K562 (cell line): Measurements from ENCODE around the gene DRC1. TPM values are rescaled to one million over a fixed set of nuclear protein-coding genes. Genes with fewer than 3 reads are reported as not detected.

Source experiments
- CAMTA2 ChIP-seq: fragments of 250-450 bp; sonication (Bioruptor Pico); conservative IDR thresholded peaks from 2 replicates; pipeline ENCODE4 v1.5.1; 2022
- CCAR2 ChIP-seq: fragments of 200-400 bp; formaldehyde crosslinking; IDR thresholded peaks from 2 replicates; pipeline ENCODE4 v1.6.1; 2017; ENCODE audit warnings: mild to moderate bottlenecking, low read depth, low read length
- HNRNPLL ChIP-seq: fragments of 200-400 bp; formaldehyde crosslinking; IDR thresholded peaks from 2 replicates; pipeline ENCODE4 v1.6.1; 2017; ENCODE audit warnings: low read length, low read depth, mild to moderate bottlenecking; ENCODE audit not compliant: poor library complexity, severe bottlenecking
- NEUROD1 ChIP-seq: fragments of 150-350 bp; IDR thresholded peaks from 2 replicates; pipeline ENCODE4 v1.6.1; 2014; ENCODE audit warnings: borderline replicate concordance, low read length, low read depth; ENCODE audit not compliant: partially characterized antibody
- NR4A1 ChIP-seq, 2 experiments: fragments of 250-450 bp in 1 of 2; fragments of 450-650 bp in 1 of 2; sonication (Bioruptor Pico) in 1 of 2; IDR thresholded peaks; 2 replicates each; pipeline versions ENCODE4 v1.4.0 to v1.6.1; 2016 to 2020; ENCODE audit warnings: mild to moderate bottlenecking in 2 of 2, missing compliant biosample characterization in 1 of 2, missing genetic modification characterization in 1 of 2, moderate library complexity in 1 of 2
- POLR3A ChIP-seq: IDR thresholded peaks from 2 replicates; pipeline ENCODE4 v1.6.1; 2011; ENCODE audit warnings: borderline replicate concordance, mild to moderate bottlenecking, moderate library complexity; ENCODE audit not compliant: insufficient read length, insufficient read depth; ENCODE audit errors: extremely low read depth
- ZNF24 ChIP-seq: fragments of 450-650 bp; IDR thresholded peaks from 2 replicates; pipeline ENCODE4 v1.6.1; 2016
- ZNF311 ChIP-seq: fragments of 250-450 bp; sonication (Bioruptor Pico); IDR thresholded peaks from 2 replicates; pipeline ENCODE4 v1.4.0; 2020; ENCODE audit warnings: mild to moderate bottlenecking, moderate library complexity
- ZNF384 ChIP-seq: IDR thresholded peaks from 2 replicates; pipeline ENCODE4 v1.6.1; 2012; ENCODE audit warnings: low read depth, low read length, improper control_type of control experiment
- polyA plus RNA-seq, 8 experiments: library from polyadenylated mRNA; depleted of rRNA in 4 of 8; stranded (reverse) in 5 of 8; unstranded in 3 of 8; fragments of >200 nt; fragmentation: Nextera tagmentation in 2 of 8; fragmentation: Illumina TruSeq in 1 of 8; extraction: Ambion mirVana in 2 of 8; extraction: Trizol in 1 of 8; gene quantifications; 2 replicates each; pipeline versions ENCODE4 v1.2.1 to v1.2.3, GENCODE V29; 2011 to 2014; ENCODE audit warnings: inconsistent platforms in 1 of 8, missing spikeins in 1 of 8
- total RNA-seq, 7 experiments: library from RNA; depleted of rRNA in 6 of 7; stranded (reverse); fragments of >200 nt in 6 of 7; fragmentation: Illumina TruSeq in 2 of 7; extraction: Trizol in 2 of 7; gene quantifications; 2 replicates each; pipeline versions ENCODE4 v1.2.1 to v1.2.3, GENCODE V29; 2011 to 2021; ENCODE audit warnings: low replicate concordance in 1 of 7
- TF ChIP-seq, protein P1 (sequence below), 2 experiments: fragments of 450-650 bp in 1 of 2; IDR thresholded peaks; 2 replicates each; pipeline ENCODE4 v1.6.1; 2011 to 2017; ENCODE audit warnings: low read depth in 2 of 2, antibody characterized with exemption in 1 of 2, borderline replicate concordance in 1 of 2, low read length in 1 of 2, mild to moderate bottlenecking in 1 of 2, mixed read lengths in 1 of 2; ENCODE audit not compliant: control insufficient read depth in 1 of 2
- TF ChIP-seq, protein P2 (sequence below): fragments of 200-600 bp; sonication (generic); IDR thresholded peaks from one replicate; pipeline ENCODE4 v1.6.1; 2012; ENCODE audit warnings: mild to moderate bottlenecking, low read depth, low read length, inconsistent platforms
- TF ChIP-seq, protein P3 (sequence below): sonication (generic); formaldehyde crosslinking; IDR thresholded peaks from 2 replicates; pipeline ENCODE4 v1.9.0; 2022; ENCODE audit warnings: mild to moderate bottlenecking, missing genetic modification reagents

DRC1 gene
- total and polyA plus RNA-seq, 9 of the 15 experiments (the other 6 are each of a cell fraction or from before 2014, with no cell fraction given), result 0.07 to 0.10 TPM; not detected in 7

DNA sequence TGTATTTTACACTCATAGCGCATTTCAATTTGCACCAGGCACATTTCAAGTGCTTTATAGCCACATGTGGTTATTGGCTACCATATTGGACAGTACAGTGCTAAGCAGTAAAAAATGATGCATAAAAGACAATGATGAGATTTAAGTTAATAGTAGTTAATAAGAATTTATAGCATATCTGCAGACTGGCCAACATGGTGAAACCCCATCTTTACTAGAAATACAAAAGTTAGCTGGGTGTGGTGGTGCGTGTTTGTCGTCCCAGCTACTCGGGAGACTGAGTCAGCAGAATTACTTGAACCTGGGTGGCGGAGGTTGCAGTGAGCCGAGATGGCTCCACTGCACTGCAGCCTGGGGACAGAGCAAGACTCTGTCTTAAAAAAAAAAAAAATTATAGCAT lies 9.7 kb downstream of the DRC1 start (continued):
- TF ChIP-seq, protein P1, sequence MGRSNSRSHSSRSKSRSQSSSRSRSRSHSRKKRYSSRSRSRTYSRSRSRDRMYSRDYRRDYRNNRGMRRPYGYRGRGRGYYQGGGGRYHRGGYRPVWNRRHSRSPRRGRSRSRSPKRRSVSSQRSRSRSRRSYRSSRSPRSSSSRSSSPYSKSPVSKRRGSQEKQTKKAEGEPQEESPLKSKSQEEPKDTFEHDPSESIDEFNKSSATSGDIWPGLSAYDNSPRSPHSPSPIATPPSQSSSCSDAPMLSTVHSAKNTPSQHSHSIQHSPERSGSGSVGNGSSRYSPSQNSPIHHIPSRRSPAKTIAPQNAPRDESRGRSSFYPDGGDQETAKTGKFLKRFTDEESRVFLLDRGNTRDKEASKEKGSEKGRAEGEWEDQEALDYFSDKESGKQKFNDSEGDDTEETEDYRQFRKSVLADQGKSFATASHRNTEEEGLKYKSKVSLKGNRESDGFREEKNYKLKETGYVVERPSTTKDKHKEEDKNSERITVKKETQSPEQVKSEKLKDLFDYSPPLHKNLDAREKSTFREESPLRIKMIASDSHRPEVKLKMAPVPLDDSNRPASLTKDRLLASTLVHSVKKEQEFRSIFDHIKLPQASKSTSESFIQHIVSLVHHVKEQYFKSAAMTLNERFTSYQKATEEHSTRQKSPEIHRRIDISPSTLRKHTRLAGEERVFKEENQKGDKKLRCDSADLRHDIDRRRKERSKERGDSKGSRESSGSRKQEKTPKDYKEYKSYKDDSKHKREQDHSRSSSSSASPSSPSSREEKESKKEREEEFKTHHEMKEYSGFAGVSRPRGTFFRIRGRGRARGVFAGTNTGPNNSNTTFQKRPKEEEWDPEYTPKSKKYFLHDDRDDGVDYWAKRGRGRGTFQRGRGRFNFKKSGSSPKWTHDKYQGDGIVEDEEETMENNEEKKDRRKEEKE (IDR thresholded peaks at IDR 0.05; ENCODE audit: borderline replicate concordance in 1 of 2, control insufficient read depth in 1 of 2, low read depth in 2 of 2, low read length in 1 of 2), result no peak
- TF ChIP-seq, protein P2, sequence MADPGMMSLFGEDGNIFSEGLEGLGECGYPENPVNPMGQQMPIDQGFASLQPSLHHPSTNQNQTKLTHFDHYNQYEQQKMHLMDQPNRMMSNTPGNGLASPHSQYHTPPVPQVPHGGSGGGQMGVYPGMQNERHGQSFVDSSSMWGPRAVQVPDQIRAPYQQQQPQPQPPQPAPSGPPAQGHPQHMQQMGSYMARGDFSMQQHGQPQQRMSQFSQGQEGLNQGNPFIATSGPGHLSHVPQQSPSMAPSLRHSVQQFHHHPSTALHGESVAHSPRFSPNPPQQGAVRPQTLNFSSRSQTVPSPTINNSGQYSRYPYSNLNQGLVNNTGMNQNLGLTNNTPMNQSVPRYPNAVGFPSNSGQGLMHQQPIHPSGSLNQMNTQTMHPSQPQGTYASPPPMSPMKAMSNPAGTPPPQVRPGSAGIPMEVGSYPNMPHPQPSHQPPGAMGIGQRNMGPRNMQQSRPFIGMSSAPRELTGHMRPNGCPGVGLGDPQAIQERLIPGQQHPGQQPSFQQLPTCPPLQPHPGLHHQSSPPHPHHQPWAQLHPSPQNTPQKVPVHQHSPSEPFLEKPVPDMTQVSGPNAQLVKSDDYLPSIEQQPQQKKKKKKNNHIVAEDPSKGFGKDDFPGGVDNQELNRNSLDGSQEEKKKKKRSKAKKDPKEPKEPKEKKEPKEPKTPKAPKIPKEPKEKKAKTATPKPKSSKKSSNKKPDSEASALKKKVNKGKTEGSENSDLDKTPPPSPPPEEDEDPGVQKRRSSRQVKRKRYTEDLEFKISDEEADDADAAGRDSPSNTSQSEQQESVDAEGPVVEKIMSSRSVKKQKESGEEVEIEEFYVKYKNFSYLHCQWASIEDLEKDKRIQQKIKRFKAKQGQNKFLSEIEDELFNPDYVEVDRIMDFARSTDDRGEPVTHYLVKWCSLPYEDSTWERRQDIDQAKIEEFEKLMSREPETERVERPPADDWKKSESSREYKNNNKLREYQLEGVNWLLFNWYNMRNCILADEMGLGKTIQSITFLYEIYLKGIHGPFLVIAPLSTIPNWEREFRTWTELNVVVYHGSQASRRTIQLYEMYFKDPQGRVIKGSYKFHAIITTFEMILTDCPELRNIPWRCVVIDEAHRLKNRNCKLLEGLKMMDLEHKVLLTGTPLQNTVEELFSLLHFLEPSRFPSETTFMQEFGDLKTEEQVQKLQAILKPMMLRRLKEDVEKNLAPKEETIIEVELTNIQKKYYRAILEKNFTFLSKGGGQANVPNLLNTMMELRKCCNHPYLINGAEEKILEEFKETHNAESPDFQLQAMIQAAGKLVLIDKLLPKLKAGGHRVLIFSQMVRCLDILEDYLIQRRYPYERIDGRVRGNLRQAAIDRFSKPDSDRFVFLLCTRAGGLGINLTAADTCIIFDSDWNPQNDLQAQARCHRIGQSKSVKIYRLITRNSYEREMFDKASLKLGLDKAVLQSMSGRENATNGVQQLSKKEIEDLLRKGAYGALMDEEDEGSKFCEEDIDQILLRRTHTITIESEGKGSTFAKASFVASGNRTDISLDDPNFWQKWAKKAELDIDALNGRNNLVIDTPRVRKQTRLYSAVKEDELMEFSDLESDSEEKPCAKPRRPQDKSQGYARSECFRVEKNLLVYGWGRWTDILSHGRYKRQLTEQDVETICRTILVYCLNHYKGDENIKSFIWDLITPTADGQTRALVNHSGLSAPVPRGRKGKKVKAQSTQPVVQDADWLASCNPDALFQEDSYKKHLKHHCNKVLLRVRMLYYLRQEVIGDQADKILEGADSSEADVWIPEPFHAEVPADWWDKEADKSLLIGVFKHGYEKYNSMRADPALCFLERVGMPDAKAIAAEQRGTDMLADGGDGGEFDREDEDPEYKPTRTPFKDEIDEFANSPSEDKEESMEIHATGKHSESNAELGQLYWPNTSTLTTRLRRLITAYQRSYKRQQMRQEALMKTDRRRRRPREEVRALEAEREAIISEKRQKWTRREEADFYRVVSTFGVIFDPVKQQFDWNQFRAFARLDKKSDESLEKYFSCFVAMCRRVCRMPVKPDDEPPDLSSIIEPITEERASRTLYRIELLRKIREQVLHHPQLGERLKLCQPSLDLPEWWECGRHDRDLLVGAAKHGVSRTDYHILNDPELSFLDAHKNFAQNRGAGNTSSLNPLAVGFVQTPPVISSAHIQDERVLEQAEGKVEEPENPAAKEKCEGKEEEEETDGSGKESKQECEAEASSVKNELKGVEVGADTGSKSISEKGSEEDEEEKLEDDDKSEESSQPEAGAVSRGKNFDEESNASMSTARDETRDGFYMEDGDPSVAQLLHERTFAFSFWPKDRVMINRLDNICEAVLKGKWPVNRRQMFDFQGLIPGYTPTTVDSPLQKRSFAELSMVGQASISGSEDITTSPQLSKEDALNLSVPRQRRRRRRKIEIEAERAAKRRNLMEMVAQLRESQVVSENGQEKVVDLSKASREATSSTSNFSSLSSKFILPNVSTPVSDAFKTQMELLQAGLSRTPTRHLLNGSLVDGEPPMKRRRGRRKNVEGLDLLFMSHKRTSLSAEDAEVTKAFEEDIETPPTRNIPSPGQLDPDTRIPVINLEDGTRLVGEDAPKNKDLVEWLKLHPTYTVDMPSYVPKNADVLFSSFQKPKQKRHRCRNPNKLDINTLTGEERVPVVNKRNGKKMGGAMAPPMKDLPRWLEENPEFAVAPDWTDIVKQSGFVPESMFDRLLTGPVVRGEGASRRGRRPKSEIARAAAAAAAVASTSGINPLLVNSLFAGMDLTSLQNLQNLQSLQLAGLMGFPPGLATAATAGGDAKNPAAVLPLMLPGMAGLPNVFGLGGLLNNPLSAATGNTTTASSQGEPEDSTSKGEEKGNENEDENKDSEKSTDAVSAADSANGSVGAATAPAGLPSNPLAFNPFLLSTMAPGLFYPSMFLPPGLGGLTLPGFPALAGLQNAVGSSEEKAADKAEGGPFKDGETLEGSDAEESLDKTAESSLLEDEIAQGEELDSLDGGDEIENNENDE, result no peak
- TF ChIP-seq NEUROD1, result no peak
- no peak for TF ChIP-seq NR4A1 (CRISPR knock-in tag; IDR thresholded peaks at IDR 0.05)
- TF ChIP-seq NR4A1 (tag; IDR thresholded peaks at IDR 0.05), result peak; percentile 73
- no peak for TF ChIP-seq CAMTA2 (CRISPR knock-in tag)
- TF ChIP-seq HNRNPLL, result no peak
- TF ChIP-seq, protein P3, sequence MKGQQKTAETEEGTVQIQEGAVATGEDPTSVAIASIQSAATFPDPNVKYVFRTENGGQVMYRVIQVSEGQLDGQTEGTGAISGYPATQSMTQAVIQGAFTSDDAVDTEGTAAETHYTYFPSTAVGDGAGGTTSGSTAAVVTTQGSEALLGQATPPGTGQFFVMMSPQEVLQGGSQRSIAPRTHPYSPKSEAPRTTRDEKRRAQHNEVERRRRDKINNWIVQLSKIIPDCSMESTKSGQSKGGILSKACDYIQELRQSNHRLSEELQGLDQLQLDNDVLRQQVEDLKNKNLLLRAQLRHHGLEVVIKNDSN (CRISPR knock-in tag), result no peak
- peak; percentile 42; the same call in 1 of the 2 replicates for TF ChIP-seq ZNF311 (CRISPR knock-in tag)
- no peak for TF ChIP-seq POLR3A
- peak; percentile 56 for TF ChIP-seq ZNF384
- no peak for TF ChIP-seq CCAR2
- TF ChIP-seq ZNF24, result no peak
